Smooth muscle cell (in vitro differentiated cells): ENCODE results near the gene OGA. TPM values are rescaled to one million over a fixed set of nuclear protein-coding genes. Genes with fewer than 3 reads are reported as not detected.

Experiments
- DNase-seq: peaks from one replicate; lab custom pipeline; 2025; ENCODE audit not compliant: unreplicated experiment; lab: John Stamatoyannopoulos, UW
- H2AFZ ChIP-seq: fragments of 200-600 bp; sonication (generic); 2 replicates; pipeline ENCODE4 v1.6.0; 2016; ENCODE audit warnings: antibody characterized with exemption, low read depth, mild to moderate bottlenecking
- H3F3A ChIP-seq: fragments of 200-600 bp; sonication (generic); 2 replicates; pipeline ENCODE4 v1.6.0; 2017; ENCODE audit warnings: antibody characterized with exemption, low read depth
- H3K27ac ChIP-seq: fragments of 200-600 bp; sonication (generic); 2 replicates; pipeline ENCODE4 v1.5.1; 2016; ENCODE audit warnings: low read depth, mild to moderate bottlenecking
- H3K27me3 ChIP-seq: fragments of 200-600 bp; sonication (generic); 2 replicates; pipeline ENCODE4 v1.6.1; 2016; ENCODE audit warnings: low read depth, mild to moderate bottlenecking
- H3K36me3 ChIP-seq: fragments of 200-600 bp; sonication (generic); 2 replicates; pipeline ENCODE4 v1.5.1; 2016; ENCODE audit warnings: low read depth
- H3K4me1 ChIP-seq: fragments of 200-600 bp; sonication (generic); 2 replicates; pipeline ENCODE4 v1.5.1; 2016; ENCODE audit warnings: low read depth
- H3K4me2 ChIP-seq: fragments of 200-600 bp; sonication (generic); 2 replicates; pipeline ENCODE4 v1.6.0; 2016; ENCODE audit warnings: mild to moderate bottlenecking
- H3K4me3 ChIP-seq: fragments of 200-600 bp; sonication (generic); 2 replicates; pipeline ENCODE4 v1.5.1; 2016; ENCODE audit warnings: mild to moderate bottlenecking
- H3K79me2 ChIP-seq: fragments of 200-600 bp; sonication (generic); 2 replicates; pipeline ENCODE4 v1.6.0; 2016; ENCODE audit warnings: low read depth, mild to moderate bottlenecking
- H3K9ac ChIP-seq: fragments of 200-600 bp; sonication (generic); 2 replicates; pipeline ENCODE4 v1.6.0; 2016; ENCODE audit warnings: low read depth
- H3K9me3 ChIP-seq: fragments of 200-600 bp; sonication (generic); replicated peaks from 2 replicates; pipeline ENCODE4 v1.5.1; 2016; ENCODE audit warnings: low read depth
- H4K20me1 ChIP-seq: fragments of 200-600 bp; sonication (generic); 2 replicates; pipeline ENCODE4 v1.6.0; 2016; ENCODE audit warnings: low read depth
- CTCF ChIP-seq: fragments of 200-600 bp; sonication (generic); IDR thresholded peaks from 2 replicates; pipeline ENCODE4 v1.5.1; 2017; ENCODE audit warnings: borderline replicate concordance, mild to moderate bottlenecking, antibody characterized with exemption; ENCODE audit not compliant: insufficient read depth, poor library complexity, severe bottlenecking
- WGBS: methylation state at CpG from one replicate; pipeline ENCODE4 v1.1.7; 2016; ENCODE audit warnings: low lambda C conversion rate; 5-methylcytosine and 5-hydroxymethylcytosine counted together
- polyA plus RNA-seq: library from polyadenylated mRNA; unstranded; fragments of >200 nt; fragmentation: Nextera tagmentation; extraction: Ambion mirVana; gene quantifications from 2 replicates; pipeline ENCODE4 v1.2.1, GENCODE V29; 2016
- total RNA-seq: library from RNA; depleted of rRNA; stranded (reverse); fragments of >200 nt; gene quantifications from 2 replicates; pipeline ENCODE4 v1.2.3, GENCODE V29; 2014

Gene OGA
- total and polyA plus RNA-seq, 2 experiments from 2014 or later, result 54.8 to 98.6 TPM

- H4K20me1 ChIP-seq, result no peaks in the 10 kb centered on the region
- no peak overlapping the region for H3K27ac ChIP-seq
- no peak overlapping the region for H3K4me2 ChIP-seq
- no peak overlapping the region for H2AFZ ChIP-seq
- no peaks in the 10 kb centered on the region for H3K79me2 ChIP-seq
- H3F3A ChIP-seq, result no peaks in the 10 kb centered on the region
- H3K9ac ChIP-seq, result no peak overlapping the region
- no peak for TF ChIP-seq CTCF
- no peaks in the 10 kb centered on the region for H3K9me3 ChIP-seq
- 98% methylated on average over 10 of the region's 10 CpGs for WGBS
- H3K4me3 ChIP-seq, result no peak overlapping the region
- no peak for DNase-seq
- no peaks in the 10 kb centered on the region for H3K27me3 ChIP-seq
- H3K36me3 ChIP-seq, result no peaks in the 10 kb centered on the region
- peaks cover 10% of the 10 kb centered on the region for H3K4me1 ChIP-seq
Observed at GRCh38 chr10:101827919-101828600, 9.8 kb upstream of the OGA start.

GRCh38 chr10:101826852-101827434 is 8.7 kb upstream of the OGA start:
- 96% methylated on average over 5 of the region's 5 CpGs for WGBS
- no peaks in the 10 kb centered on the region for H3K79me2 ChIP-seq
- H3K9me3 ChIP-seq, result no peaks in the 10 kb centered on the region
- no peak overlapping the region for H3K4me3 ChIP-seq
- no peak for TF ChIP-seq CTCF
- H3K36me3 ChIP-seq, result no peaks in the 10 kb centered on the region
- H3K27ac ChIP-seq, result no peak overlapping the region
- no peak overlapping the region for H2AFZ ChIP-seq
- no peak overlapping the region for H3K9ac ChIP-seq
- no peaks in the 10 kb centered on the region for H3F3A ChIP-seq
- H3K4me1 ChIP-seq, result peaks cover 10% of the 10 kb centered on the region
- H3K4me2 ChIP-seq, result no peak overlapping the region
- no peak for DNase-seq
- H3K27me3 ChIP-seq, result no peaks in the 10 kb centered on the region
- no peaks in the 10 kb centered on the region for H4K20me1 ChIP-seq

GRCh38 chr10:101824736-101825135 is 6.5 kb upstream of the OGA start:
- H3K9me3 ChIP-seq, result no peaks in the 10 kb centered on the region
- H3K4me1 ChIP-seq, result peaks cover 6% of the 10 kb centered on the region
- no peaks in the 10 kb centered on the region for H3K36me3 ChIP-seq
- TF ChIP-seq CTCF, result no peak
- no peak overlapping the region for H3K9ac ChIP-seq
- H3K4me2 ChIP-seq, result no peak overlapping the region
- no peak overlapping the region for H2AFZ ChIP-seq
- no peak overlapping the region for H3K27ac ChIP-seq
- H3K27me3 ChIP-seq, result no peaks in the 10 kb centered on the region
- WGBS, result 95% methylated on average over 2 of the region's 2 CpGs
- no peaks in the 10 kb centered on the region for H4K20me1 ChIP-seq
- DNase-seq, result no peak
- no peaks in the 10 kb centered on the region for H3F3A ChIP-seq
- H3K4me3 ChIP-seq, result no peak overlapping the region
- no peaks in the 10 kb centered on the region for H3K79me2 ChIP-seq
